H9 (cell line): ENCODE results near the gene RFT1. TPM values are rescaled to one million over a fixed set of nuclear protein-coding genes. Genes with fewer than 3 reads are reported as not detected.

Source experiments
- DNase-seq: peaks from one replicate; pipeline ENCODE4 v3.0.0-alpha.2; 2017
- H2AFZ ChIP-seq: one replicate; pipeline ENCODE4 v1.6.1; 2013; ENCODE audit warnings: mild to moderate bottlenecking, low read length, control low read depth, moderate library complexity
- H2AK5ac ChIP-seq: 2 replicates; pipeline ENCODE4 v1.6.1; 2013; ENCODE audit warnings: low read length, control low read depth, mixed read lengths; ENCODE audit not compliant: insufficient read length
- H2BK120ac ChIP-seq: one replicate; pipeline ENCODE4 v1.6.1; 2013; ENCODE audit warnings: low read depth, mild to moderate bottlenecking, low read length, control low read depth, inconsistent platforms; ENCODE audit not compliant: poor library complexity, severe bottlenecking
- H2BK12ac ChIP-seq: 2 replicates; pipeline ENCODE4 v1.6.1; 2013; ENCODE audit warnings: low read length, control low read depth, mixed read lengths, low read depth; ENCODE audit not compliant: insufficient read length
- H2BK15ac ChIP-seq: 2 replicates; pipeline ENCODE4 v1.6.1; 2013; ENCODE audit warnings: low read depth, low read length, control low read depth
- H2BK20ac ChIP-seq: one replicate; pipeline ENCODE4 v1.6.1; 2013; ENCODE audit warnings: low read depth, mild to moderate bottlenecking, low read length, control low read depth, inconsistent platforms; ENCODE audit not compliant: poor library complexity, severe bottlenecking
- H2BK5ac ChIP-seq: 2 replicates; pipeline ENCODE4 v1.6.1; 2013; ENCODE audit warnings: low read length, control low read depth, mixed read lengths; ENCODE audit not compliant: insufficient read length
- H3K14ac ChIP-seq: 2 replicates; pipeline ENCODE4 v1.6.1; 2013; ENCODE audit warnings: low read length, control low read depth; ENCODE audit not compliant: insufficient read depth
- H3K18ac ChIP-seq: 2 replicates; pipeline ENCODE4 v1.6.1; 2013; ENCODE audit warnings: low read depth, mild to moderate bottlenecking, mixed read lengths, low read length, control low read depth; ENCODE audit not compliant: insufficient read length
- H3K23ac ChIP-seq: 2 replicates; pipeline ENCODE4 v1.6.1; 2013; ENCODE audit warnings: low read length, control low read depth, mixed read lengths, low read depth; ENCODE audit not compliant: insufficient read length
- H3K23me2 ChIP-seq: 2 replicates; pipeline ENCODE4 v1.6.1; 2013; ENCODE audit warnings: low read depth, mild to moderate bottlenecking, mixed read lengths, low read length, control low read depth; ENCODE audit not compliant: insufficient read length, poor library complexity, severe bottlenecking
- H3K27ac ChIP-seq: 2 replicates; pipeline ENCODE4 v1.5.1; 2013; ENCODE audit warnings: low read length, control low read depth, mixed read lengths, low read depth; ENCODE audit not compliant: insufficient read length
- H3K27me3 ChIP-seq: 2 replicates; pipeline ENCODE4 v1.6.1; 2013; ENCODE audit warnings: low read length, control low read depth, inconsistent platforms; ENCODE audit not compliant: insufficient read depth
- H3K4ac ChIP-seq: 2 replicates; pipeline ENCODE4 v1.6.1; 2013; ENCODE audit warnings: low read depth, mild to moderate bottlenecking, control low read depth, inconsistent platforms, low read length, moderate library complexity
- H3K4me1 ChIP-seq: 2 replicates; pipeline ENCODE4 v1.6.1; 2013; ENCODE audit warnings: low read length, control low read depth, inconsistent platforms; ENCODE audit not compliant: insufficient read depth
- H3K4me2 ChIP-seq: 2 replicates; pipeline ENCODE4 v1.6.1; 2013; ENCODE audit warnings: low read length, control low read depth, mixed read lengths; ENCODE audit not compliant: insufficient read length, insufficient read depth
- H3K56ac ChIP-seq: 2 replicates; pipeline ENCODE4 v1.6.1; 2013; ENCODE audit warnings: low read depth, mild to moderate bottlenecking, mixed read lengths, low read length, control low read depth; ENCODE audit not compliant: insufficient read length
- H3K79me1 ChIP-seq: 2 replicates; pipeline ENCODE4 v1.6.1; 2013; ENCODE audit warnings: low read depth, mild to moderate bottlenecking, moderate library complexity, low read length, control low read depth, inconsistent platforms; ENCODE audit not compliant: insufficient read depth, poor library complexity, severe bottlenecking
- H3K79me2 ChIP-seq: 2 replicates; pipeline ENCODE4 v1.6.1; 2013; ENCODE audit warnings: low read length, control low read depth, inconsistent platforms; ENCODE audit not compliant: insufficient read depth
- H3K9ac ChIP-seq: 2 replicates; pipeline ENCODE4 v1.6.1; 2013; ENCODE audit warnings: low read length, control low read depth, mixed read lengths; ENCODE audit not compliant: insufficient read length; ENCODE audit errors: extremely low read depth
- H3K9me3 ChIP-seq: one replicate; pipeline ENCODE4 v1.6.1; 2013; ENCODE audit warnings: low read depth, low read length, inconsistent platforms; ENCODE audit not compliant: control insufficient read depth
- H3T11ph ChIP-seq: one replicate; pipeline ENCODE4 v1.6.1; 2013; ENCODE audit warnings: mild to moderate bottlenecking, low read length, control low read depth, inconsistent platforms
- H4K20me1 ChIP-seq: one replicate; pipeline ENCODE4 v1.6.1; 2013; ENCODE audit not compliant: control insufficient read depth, insufficient read length, insufficient read depth
- H4K5ac ChIP-seq: 2 replicates; pipeline ENCODE4 v1.6.1; 2013; ENCODE audit warnings: low read depth, mild to moderate bottlenecking, mixed read lengths, low read length, control low read depth; ENCODE audit not compliant: insufficient read length
- H4K8ac ChIP-seq: replicated peaks from 2 replicates; pipeline ENCODE4 v1.6.1; 2013; ENCODE audit warnings: low read length, control low read depth, mixed read lengths, low read depth; ENCODE audit not compliant: insufficient read length
- H4K91ac ChIP-seq: 2 replicates; pipeline ENCODE4 v1.6.1; 2013; ENCODE audit warnings: low read depth, mild to moderate bottlenecking, moderate library complexity, mixed read lengths, low read length, control low read depth; ENCODE audit not compliant: insufficient read length
- H3K27ac Mint-ChIP-seq, 3 experiments: 2 replicates in 2 of 3; 3 replicates in 1 of 3; pipeline ENCODE4 v1.8.0; 2020 to 2021; ENCODE audit warnings: mixed read lengths in 3 of 3, mild to moderate bottlenecking in 1 of 3, moderate library complexity in 1 of 3
- H3K27me3 Mint-ChIP-seq: 2 replicates; pipeline ENCODE4 v1.8.0; 2021; ENCODE audit warnings: low read depth, mild to moderate bottlenecking, moderate library complexity, mixed read lengths
- H3K36me3 Mint-ChIP-seq, 3 experiments: 2 replicates in 2 of 3; 3 replicates in 1 of 3; pipeline ENCODE4 v1.8.0; 2020 to 2021; ENCODE audit warnings: low read depth in 3 of 3, mixed read lengths in 3 of 3; ENCODE audit not compliant: insufficient read depth in 1 of 3
- H3K4me1 Mint-ChIP-seq, 2 experiments: 2 replicates each; pipeline ENCODE4 v1.8.0; 2020; ENCODE audit warnings: mixed read lengths in 2 of 2
- H3K4me3 Mint-ChIP-seq, 2 experiments: 2 replicates in 1 of 2; 3 replicates in 1 of 2; pipeline ENCODE4 v1.8.0; 2020 to 2021; ENCODE audit warnings: mild to moderate bottlenecking in 2 of 2, mixed read lengths in 2 of 2, moderate library complexity in 1 of 2
- H3K9me3 Mint-ChIP-seq, 2 experiments: 2 replicates in 1 of 2; 3 replicates in 1 of 2; pipeline ENCODE4 v1.8.0; 2020; ENCODE audit warnings: mild to moderate bottlenecking in 2 of 2, mixed read lengths in 2 of 2, moderate library complexity in 1 of 2
- CTCF ChIP-seq: fragments of 200-600 bp; sonication (generic); conservative IDR thresholded peaks from 3 replicates; pipeline ENCODE4 v1.8.0; 2021; ENCODE audit warnings: antibody characterized with exemption, mild to moderate bottlenecking
- WGBS: extraction: QIAGEN DNeasy Blood & Tissue Kit; methylation state at CpG from one replicate; pipeline ENCODE4 v1.1.7; 2013; ENCODE audit warnings: missing lambda C conversion rate, low lambda C conversion rate, mixed read lengths; ENCODE audit not compliant: insufficient read length; ENCODE audit errors: extremely low coverage; 5-methylcytosine and 5-hydroxymethylcytosine counted together
- total RNA-seq: library from RNA; stranded (reverse); gene quantifications from 2 replicates; pipeline ENCODE4 v1.2.1, GENCODE V29; 2021

Gene RFT1
- total RNA-seq, 1 experiment from 2014 or later = 24.1 TPM

- no peak overlapping the region for H2AFZ ChIP-seq
- H3T11ph ChIP-seq = no peak overlapping the region
- H2BK12ac ChIP-seq = no peak overlapping the region
- no peak overlapping the region for H2AK5ac ChIP-seq
- H4K91ac ChIP-seq = no peak overlapping the region
- H3K4ac ChIP-seq = no peak overlapping the region
- H3K18ac ChIP-seq = no peak overlapping the region
- no peak overlapping the region for H2BK5ac ChIP-seq
- WGBS = no CpG with 5 or more reads among the region's 17 CpGs
- no peak overlapping the region for H3K23ac ChIP-seq
- no peak overlapping the region for H3K56ac ChIP-seq
- H3K23me2 ChIP-seq = no peaks in the 10 kb centered on the region
- H3K4me1 ChIP-seq = peaks cover 8% of the 10 kb centered on the region; the same call in 1 of the 2 replicates
- H3K4me2 ChIP-seq = no peak overlapping the region
- no peak for TF ChIP-seq CTCF
- H4K8ac ChIP-seq = no peak overlapping the region
- H4K20me1 ChIP-seq = no peaks in the 10 kb centered on the region
- Mint-ChIP-seq H3K9me3 (no peaks in the 10 kb centered on the region), H3K27me3 (no peaks in the 10 kb centered on the region), H3K4me3 (no peak overlapping the region; a peak in 1 of 5 replicates), H3K36me3 (peaks cover 0 to 4% (median 3%) of the 10 kb centered on the region in 3 experiments; a peak in 1 of 7 replicates), H3K27ac (peak overlapping the region; percentile 23 to 82 (median 30); a peak in 4 of 7 replicates), H3K4me1 (peaks cover 48 to 58% of the 10 kb centered on the region in 2 experiments)
- no peaks in the 10 kb centered on the region for H3K9me3 ChIP-seq
- no peaks in the 10 kb centered on the region; the same call in 1 of the 2 replicates for H3K79me2 ChIP-seq
- no peak overlapping the region for H3K9ac ChIP-seq
- no peak overlapping the region for H2BK20ac ChIP-seq
- H3K14ac ChIP-seq = no peak overlapping the region
- H2BK15ac ChIP-seq = no peak overlapping the region
- no peak overlapping the region for H2BK120ac ChIP-seq
- no peaks in the 10 kb centered on the region for H3K27me3 ChIP-seq
- no peaks in the 10 kb centered on the region for H3K79me1 ChIP-seq
- H3K27ac ChIP-seq = no peak overlapping the region
- no peak for DNase-seq
- no peak overlapping the region for H4K5ac ChIP-seq
Measured at GRCh38 chr3:53170325-53171063, 40.3 kb upstream of the RFT1 start.
